Esophagus squamous epithelium (tissue), 5 donors: Measurements from ENCODE around the gene CDH6. TPM values are rescaled to one million over a fixed set of nuclear protein-coding genes. Genes with fewer than 3 reads are reported as not detected.

Source experiments
- DNase-seq: peaks from one replicate; lab custom pipeline; 2025; lab: John Stamatoyannopoulos, UW
- H3K27ac ChIP-seq, 4 donors: fragments of 200-600 bp; sonication (generic); one replicate each; pipeline ENCODE4 v1.5.1; 2016 to 2019; ENCODE audit warnings: mild to moderate bottlenecking in 1 of 4
- H3K27me3 ChIP-seq, 4 donors: fragments of 200-600 bp; sonication (generic); 1 replicate in 3 of 4; 2 replicates in 1 of 4; pipeline versions ENCODE4 v1.5.1 to v1.6.0; 2017 to 2021; ENCODE audit warnings: antibody characterized with exemption in 1 of 4
- H3K36me3 ChIP-seq, 3 donors: fragments of 200-600 bp; sonication (generic); one replicate each; pipeline ENCODE4 v1.5.1; 2016 to 2019
- H3K4me1 ChIP-seq, 3 donors: fragments of 200-600 bp; sonication (generic); one replicate each; pipeline ENCODE4 v1.5.1; 2017 to 2019
- H3K4me3 ChIP-seq, 4 donors: fragments of 200-600 bp; sonication (generic); 1 replicate in 3 of 4; 2 replicates in 1 of 4; pipeline ENCODE4 v1.5.1; 2016 to 2019; ENCODE audit warnings: mild to moderate bottlenecking in 2 of 4, moderate library complexity in 1 of 4
- H3K9me3 ChIP-seq, 3 donors: fragments of 200-600 bp; sonication (generic); one replicate each; pipeline ENCODE4 v1.5.1; 2016 to 2019
- CTCF ChIP-seq, 6 experiments: fragments of 450-650 bp in 4 of 6; fragments of 200-600 bp in 2 of 6; sonication (generic) in 2 of 6; IDR thresholded peaks; one replicate each; pipeline ENCODE4 v1.5.1; 2016 to 2019; ENCODE audit warnings: antibody characterized with exemption in 6 of 6, mild to moderate bottlenecking in 4 of 6, moderate library complexity in 4 of 6
- POLR2A ChIP-seq, 4 donors: fragments of 450-650 bp; IDR thresholded peaks; one replicate each; pipeline ENCODE4 v1.6.1; 2017; ENCODE audit warnings: antibody characterized with exemption in 4 of 4, mild to moderate bottlenecking in 4 of 4, moderate library complexity in 3 of 4
- WGBS, 2 donors: methylation state at CpG; one replicate each; pipeline ENCODE4 v1.1.5; 2018; 5-methylcytosine and 5-hydroxymethylcytosine counted together
- intact Hi-C: fragments of 100-400 bp; cut with DNase I; formaldehyde crosslinking; loops from one replicate; pipeline ENCODE4 v1.15.0; 2022
- total RNA-seq, 4 donors: library from RNA; depleted of rRNA; stranded (reverse); fragments of >200 nt; gene quantifications; one replicate each; pipeline ENCODE4 v1.1.0, GENCODE V29; 2016
- donor health status: DM: yes; HTN: yes; CAD: no.

The CDH6 gene
- 1 to 10 TPM; 1.5 to 5.0 (median 4.2) TPM for total RNA-seq

GRCh38 chr5:31193591-31194467, at the start of gene CDH6:
CDH6 (plus strand) TSS chr5:31193686; CDS start chr5:31267474, 73,788 bp downstream.
- peak within 1 kb of the TSS; percentile 19 to 66 (median 45) for H3K4me3 ChIP-seq
- peak within 1 kb of the TSS; percentile 25 to 79 (median 66) for H3K27ac ChIP-seq
- 6 to 16% methylated on average over 23 to 24 of the region's 67 CpGs for WGBS, 2 donors
- no peak for DNase-seq
- H3K9me3 ChIP-seq: no peaks in the 10 kb centered on the region
- H3K27me3 ChIP-seq: peaks cover 0 to 58% (median 2%) of the 10 kb centered on the region in 4 donors
- H3K4me1 ChIP-seq: peaks cover 6 to 19% (median 7%) of the 10 kb centered on the region in 3 donors
- intact Hi-C loops: no loop called here
- H3K36me3 ChIP-seq: no peaks in the 10 kb centered on the region
- TF ChIP-seq POLR2A (IDR thresholded peaks at IDR 0.05): no peak
- no peak for TF ChIP-seq CTCF (IDR thresholded peaks at IDR 0.05)

- no peak for DNase-seq
- H3K27me3 ChIP-seq: no peaks in the 10 kb centered on the region
- 59 to 60% methylated on average over 7 of the region's 7 CpGs for WGBS, 2 donors
- H3K9me3 ChIP-seq: no peaks in the 10 kb centered on the region
- intact Hi-C loops: no loop called here
- H3K27ac ChIP-seq: no peak overlapping the region
- H3K4me1 ChIP-seq: no peaks in the 10 kb centered on the region
- H3K4me3 ChIP-seq: no peak overlapping the region
- no peak for TF ChIP-seq CTCF (IDR thresholded peaks at IDR 0.05)
- no peak for TF ChIP-seq POLR2A (IDR thresholded peaks at IDR 0.05)
- H3K36me3 ChIP-seq: no peaks in the 10 kb centered on the region
Observed at GRCh38 chr5:31144364-31144763, 49.1 kb upstream of the CDH6 start.

- no peak for TF ChIP-seq POLR2A (IDR thresholded peaks at IDR 0.05)
- no peak for TF ChIP-seq CTCF (IDR thresholded peaks at IDR 0.05)
- H3K4me1 ChIP-seq: no peaks in the 10 kb centered on the region
- H3K9me3 ChIP-seq: no peaks in the 10 kb centered on the region
- intact Hi-C loops: no loop called here
- H3K27me3 ChIP-seq: no peaks in the 10 kb centered on the region
- no peaks in the 10 kb centered on the region for H3K36me3 ChIP-seq
- H3K4me3 ChIP-seq: no peak overlapping the region
- no peak overlapping the region for H3K27ac ChIP-seq
- 28 to 30% methylated on average over 2 of the region's 2 CpGs for WGBS, 2 donors
- no peak for DNase-seq
Observed at GRCh38 chr5:31148959-31149475, 44.5 kb upstream of the CDH6 start.

GRCh38 chr5:31153521-31153920, 40.0 kb upstream of the CDH6 start:
- no peaks in the 10 kb centered on the region for H3K4me1 ChIP-seq
- TF ChIP-seq POLR2A (IDR thresholded peaks at IDR 0.05) (no peak), CTCF (IDR thresholded peaks at IDR 0.05) (no peak)
- 68 to 85% methylated on average over 2 of the region's 2 CpGs for WGBS, 2 donors
- H3K9me3 ChIP-seq: no peaks in the 10 kb centered on the region
- no peaks in the 10 kb centered on the region for H3K27me3 ChIP-seq
- DNase-seq: no peak
- no peak overlapping the region for H3K4me3 ChIP-seq
- no peaks in the 10 kb centered on the region for H3K36me3 ChIP-seq
- H3K27ac ChIP-seq: no peak overlapping the region
- intact Hi-C loops: no loop called here

- intact Hi-C loops: no loop called here
- TF ChIP-seq CTCF (IDR thresholded peaks at IDR 0.05): no peak
- TF ChIP-seq POLR2A (IDR thresholded peaks at IDR 0.05): no peak
- H3K27me3 ChIP-seq: no peaks in the 10 kb centered on the region
- H3K27ac ChIP-seq: no peak overlapping the region
- no peak overlapping the region for H3K4me3 ChIP-seq
- H3K36me3 ChIP-seq: no peaks in the 10 kb centered on the region
- no peaks in the 10 kb centered on the region for H3K4me1 ChIP-seq
- DNase-seq: no peak
- WGBS, 2 donors: 55 to 68% methylated on average over 3 of the region's 3 CpGs
- no peaks in the 10 kb centered on the region for H3K9me3 ChIP-seq
Observed at GRCh38 chr5:31156631-31157160, 36.8 kb upstream of the CDH6 start.
